ENCODE results near the gene ATG14.

ATG14 gene

GRCh38 chr14:55316564-55316963 is 95.1 kb downstream of the ATG14 start:
- DNase-seq (ENCODE audit: insufficient read length, low spot score) (no peak), FAIRE-seq (no peak)
- TF ChIP-seq POLR2A (IDR thresholded peaks at IDR 0.05; ENCODE audit: low read depth, low read length) = no peak
